Fibroblast of villous mesenchyme (primary cell): ENCODE results near the gene PTPN13. TPM values are rescaled to one million over a fixed set of nuclear protein-coding genes. Genes with fewer than 3 reads are reported as not detected.

Experiments used
- DNase-seq: peaks from one replicate; pipeline ENCODE4 v3.0.0-alpha.2; 2010; ENCODE audit warnings: low read depth
- H3K4me3 ChIP-seq: 2 replicates; pipeline ENCODE4 v1.5.1; 2011; ENCODE audit warnings: low read depth, mild to moderate bottlenecking, low read length
- total RNA-seq: library from RNA; depleted of rRNA; stranded (reverse); fragments of >200 nt; gene quantifications from 2 replicates; pipeline ENCODE4 v1.2.3, GENCODE V29; 2012
- TF ChIP-seq, protein P1 (sequence below): IDR thresholded peaks from 2 replicates; pipeline ENCODE4 v1.5.1; 2012; ENCODE audit warnings: low read depth, mild to moderate bottlenecking, low read length; ENCODE audit not compliant: insufficient read depth

PTPN13 gene
- total RNA-seq, 1 donor = 73.0 TPM

DNA sequence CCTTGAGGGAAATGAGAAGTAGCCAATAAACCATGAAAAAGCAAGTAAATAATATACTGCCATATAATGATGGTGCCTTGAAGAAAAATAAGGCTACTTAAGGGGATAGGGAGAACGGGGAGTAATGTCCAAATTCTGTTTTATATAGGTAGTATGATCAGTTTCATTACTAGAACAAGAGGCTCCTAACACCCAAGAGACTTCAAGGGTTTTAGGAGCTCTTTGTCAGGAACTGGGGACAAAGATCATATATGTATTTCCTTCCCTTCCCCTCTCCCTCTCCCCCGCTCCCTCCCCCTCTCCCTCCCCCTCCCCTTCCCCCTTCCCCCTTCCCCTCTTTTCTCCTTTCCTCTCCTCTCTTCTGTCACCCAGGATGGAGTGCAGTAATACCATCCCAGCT, 127.3 kb downstream of the PTPN13 start:
- TF ChIP-seq, protein P1, sequence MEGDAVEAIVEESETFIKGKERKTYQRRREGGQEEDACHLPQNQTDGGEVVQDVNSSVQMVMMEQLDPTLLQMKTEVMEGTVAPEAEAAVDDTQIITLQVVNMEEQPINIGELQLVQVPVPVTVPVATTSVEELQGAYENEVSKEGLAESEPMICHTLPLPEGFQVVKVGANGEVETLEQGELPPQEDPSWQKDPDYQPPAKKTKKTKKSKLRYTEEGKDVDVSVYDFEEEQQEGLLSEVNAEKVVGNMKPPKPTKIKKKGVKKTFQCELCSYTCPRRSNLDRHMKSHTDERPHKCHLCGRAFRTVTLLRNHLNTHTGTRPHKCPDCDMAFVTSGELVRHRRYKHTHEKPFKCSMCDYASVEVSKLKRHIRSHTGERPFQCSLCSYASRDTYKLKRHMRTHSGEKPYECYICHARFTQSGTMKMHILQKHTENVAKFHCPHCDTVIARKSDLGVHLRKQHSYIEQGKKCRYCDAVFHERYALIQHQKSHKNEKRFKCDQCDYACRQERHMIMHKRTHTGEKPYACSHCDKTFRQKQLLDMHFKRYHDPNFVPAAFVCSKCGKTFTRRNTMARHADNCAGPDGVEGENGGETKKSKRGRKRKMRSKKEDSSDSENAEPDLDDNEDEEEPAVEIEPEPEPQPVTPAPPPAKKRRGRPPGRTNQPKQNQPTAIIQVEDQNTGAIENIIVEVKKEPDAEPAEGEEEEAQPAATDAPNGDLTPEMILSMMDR = no peak
- no peak for DNase-seq
- H3K4me3 ChIP-seq = no peak overlapping the region

DNA sequence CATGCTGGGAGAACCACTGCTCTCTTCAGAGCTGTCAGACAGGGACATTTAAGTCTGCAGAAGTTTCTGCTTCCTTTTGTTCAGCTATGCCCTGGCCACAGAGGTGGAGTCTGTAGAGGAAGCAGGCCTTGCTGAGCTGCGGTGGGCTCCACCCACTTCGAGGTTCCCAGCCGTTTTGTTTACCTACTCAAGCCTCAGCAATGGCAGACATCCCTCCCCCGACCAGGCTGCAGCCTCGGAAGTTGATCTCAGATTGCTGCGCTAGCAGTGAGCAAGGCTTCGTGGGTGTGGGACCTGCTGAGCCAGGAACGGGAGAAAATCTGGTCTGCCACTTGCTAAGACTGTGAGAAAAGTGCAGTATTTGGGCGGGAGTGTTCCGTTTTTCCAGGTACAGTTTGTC, 136.2 kb downstream of the PTPN13 start:
- TF ChIP-seq, protein P1 = no peak
- no peak overlapping the region for H3K4me3 ChIP-seq
- no peak for DNase-seq

DNA sequence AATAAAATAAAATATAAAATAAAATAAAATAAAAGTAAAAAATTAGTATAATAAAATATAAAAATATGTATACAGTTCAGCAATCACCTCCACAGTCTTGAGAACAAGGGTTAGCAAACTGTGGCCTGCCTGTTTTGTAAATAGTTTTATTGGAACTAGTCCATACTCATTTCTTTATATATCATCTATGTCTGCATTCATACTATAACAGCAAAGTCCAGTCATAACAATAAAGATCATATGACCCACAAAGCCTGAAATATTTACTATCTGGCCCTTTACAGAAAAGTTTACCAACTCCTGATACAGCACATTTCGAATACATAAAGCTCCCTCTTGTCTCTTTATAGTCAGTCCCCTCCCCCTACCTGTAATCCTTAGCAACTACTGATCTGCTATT, 143.1 kb downstream of the PTPN13 start:
- TF ChIP-seq, protein P1 = no peak
- no peak for DNase-seq
- no peak overlapping the region for H3K4me3 ChIP-seq

DNA sequence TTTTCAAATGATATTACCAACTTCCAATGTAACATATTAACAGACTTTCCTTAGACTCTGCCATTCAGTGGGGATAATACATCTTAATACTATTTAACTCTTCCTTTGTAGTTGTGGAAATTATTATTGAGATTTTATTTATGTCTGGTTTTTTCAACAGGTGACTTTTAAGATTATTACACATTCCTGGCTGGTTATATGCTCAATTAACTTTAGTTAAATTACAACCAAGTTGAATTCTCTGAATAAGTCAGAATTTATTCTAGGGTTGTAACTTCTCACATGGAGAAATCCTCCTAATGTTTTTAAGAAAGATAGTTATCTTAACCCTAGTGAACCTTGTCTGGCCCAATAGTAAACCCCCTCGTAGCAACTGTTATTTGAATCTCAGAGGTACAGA, 147.7 kb downstream of the PTPN13 start:
- no peak for DNase-seq
- no peak overlapping the region for H3K4me3 ChIP-seq
- TF ChIP-seq, protein P1 = no peak

DNA sequence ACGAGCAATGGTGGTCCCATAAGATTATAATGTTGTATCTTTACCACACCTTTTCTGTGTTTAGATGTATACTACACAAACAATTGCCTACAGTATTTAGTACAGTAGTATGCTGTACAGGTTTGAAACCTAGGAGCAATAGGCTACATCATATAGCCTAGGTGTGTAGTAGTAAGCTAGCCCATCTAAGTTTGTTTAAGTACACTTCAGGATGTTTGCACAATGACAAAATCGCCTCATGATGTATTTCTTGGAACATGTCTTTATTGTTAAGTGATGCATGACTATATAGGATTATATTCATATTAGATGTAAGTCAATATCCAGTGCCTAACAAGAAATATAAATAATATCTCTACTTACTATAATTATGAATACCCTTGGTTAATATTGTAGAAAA, 150.5 kb downstream of the PTPN13 start:
- TF ChIP-seq, protein P1 = no peak
- no peak for DNase-seq
- H3K4me3 ChIP-seq = no peak overlapping the region

DNA sequence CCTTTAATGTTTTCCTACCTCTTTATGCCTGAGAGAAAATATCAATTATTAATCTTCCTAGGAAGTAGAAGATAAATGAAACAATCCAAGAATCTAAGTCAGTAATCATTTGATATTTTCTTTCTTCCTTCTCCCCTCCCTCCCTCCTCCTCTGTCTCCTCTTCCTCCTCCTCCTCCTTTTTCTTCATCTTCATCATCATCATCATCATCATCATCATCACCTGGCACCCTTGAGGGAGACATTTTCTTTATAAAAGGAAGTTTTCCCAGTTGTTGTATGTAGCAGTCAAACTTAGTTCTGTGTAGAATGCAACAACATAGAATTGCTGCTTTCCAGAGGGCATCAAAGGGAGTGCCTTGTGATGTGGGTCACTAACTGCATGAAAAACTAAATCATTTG, 155.0 kb downstream of the PTPN13 start:
- H3K4me3 ChIP-seq = no peak overlapping the region
- DNase-seq = no peak
- TF ChIP-seq, protein P1 = no peak

DNA sequence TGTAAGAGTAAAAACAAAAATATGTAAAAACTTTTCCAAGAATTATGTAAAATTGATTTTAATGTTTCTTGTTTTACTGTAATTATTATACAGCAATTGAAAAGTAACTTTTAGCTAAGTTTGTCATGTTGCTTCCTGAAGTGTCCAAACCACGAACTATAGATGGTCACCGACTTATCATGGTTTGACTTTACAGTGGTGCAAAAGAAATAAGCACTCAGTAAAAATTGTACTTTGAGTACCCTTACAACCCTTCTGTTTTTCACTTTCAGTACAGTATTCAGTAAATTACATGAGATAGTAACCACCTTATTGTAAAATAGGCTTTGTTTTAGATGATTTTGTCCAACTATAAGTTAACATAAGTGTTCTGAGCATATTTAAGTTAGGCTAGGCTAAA, 161.3 kb downstream of the PTPN13 start:
- TF ChIP-seq, protein P1 = no peak
- H3K4me3 ChIP-seq = no peak overlapping the region
- no peak for DNase-seq
